Right lobe of liver (tissue), 6 donors: ENCODE data around the gene SPOCK1. TPM values are rescaled to one million over a fixed set of nuclear protein-coding genes. Genes with fewer than 3 reads are reported as not detected.

Source experiments
- ATAC-seq, 4 donors: fragments of 200-7000 bp; cut with Tn5 transposase; one replicate each; pipeline ENCODE4 v1.9.1; 2020; ENCODE audit warnings: mild to moderate bottlenecking in 4 of 4, moderate library complexity in 4 of 4
- DNase-seq, 3 donors: peaks; one replicate each; pipeline ENCODE4 v3.0.0-alpha.2; 2020
- H3K27ac ChIP-seq, 3 donors: fragments of 200-600 bp; one replicate each; pipeline ENCODE4 v1.8.0; 2022
- H3K27me3 ChIP-seq, 2 donors: fragments of 200-600 bp; one replicate each; pipeline ENCODE4 v1.8.0; 2022
- H3K36me3 ChIP-seq, 4 donors: fragments of 200-600 bp; sonication (generic) in 1 of 4; one replicate each; pipeline versions ENCODE4 v1.5.1 to v1.8.0; 2017 to 2022; ENCODE audit warnings: control low read depth in 1 of 4
- H3K4me1 ChIP-seq, 4 donors: fragments of 200-600 bp; sonication (generic) in 1 of 4; one replicate each; pipeline versions ENCODE4 v1.5.1 to v1.8.0; 2017 to 2022; ENCODE audit warnings: control low read depth in 1 of 4
- H3K4me3 ChIP-seq, 3 donors: fragments of 200-600 bp; one replicate each; pipeline ENCODE4 v1.8.0; 2022
- H3K9me3 ChIP-seq, 4 donors: fragments of 200-600 bp; sonication (generic) in 1 of 4; one replicate each; pipeline versions ENCODE4 v1.5.1 to v1.8.0; 2017 to 2022; ENCODE audit warnings: control low read depth in 1 of 4
- CTCF ChIP-seq, 4 donors: fragments of 200-600 bp in 3 of 4; fragments of 450-650 bp in 1 of 4; IDR thresholded peaks; one replicate each; pipeline versions ENCODE4 v1.5.1 to v1.8.0; 2016 to 2022; ENCODE audit warnings: antibody characterized with exemption in 4 of 4, mild to moderate bottlenecking in 2 of 4
- POLR2A ChIP-seq: fragments of 450-650 bp; IDR thresholded peaks from one replicate; pipeline ENCODE4 v1.6.1; 2017; ENCODE audit warnings: antibody characterized with exemption, mild to moderate bottlenecking
- WGBS: methylation state at CpG from one replicate; pipeline ENCODE4 v1.1.6; 2018; ENCODE audit warnings: low coverage, low lambda C conversion rate; ENCODE audit not compliant: insufficient coverage; ENCODE audit errors: missing lambda C conversion rate; 5-methylcytosine and 5-hydroxymethylcytosine counted together
- intact Hi-C, 2 donors: fragments of 100-400 bp; cut with DNase I; formaldehyde crosslinking; loops; one replicate each; pipeline versions ENCODE4 v1.11.2 to v1.14.1; 2022
- total RNA-seq, 6 experiments: library from RNA; depleted of rRNA in 2 of 6; stranded (reverse); fragments of >200 nt in 2 of 6; fragmentation: NEBNext Ultra II Directional in 3 of 6; extraction: Animal tissue kit (Norgen Biotek cat#: 25700) in 3 of 6; gene quantifications; one replicate each; pipeline versions ENCODE4 v1.1.0 to v1.2.4, GENCODE V29; 2016 to 2023
- donor health status: DM: no; HTN: yes; CAD: no.
- donor health status: DM: no; HTN: no; CAD: no.
- donor health status: DM: no; HTN: no; CAD: no.
- donor health status: DM: no; HTN: yes; CAD: no.
- donor health status: DM: no; HTN: yes; CAD: no.

SPOCK1 gene
- total RNA-seq, 6 experiments from 2014 or later: 0.06 to 0.86 (median 0.15) TPM; not detected in 1

- Histone ChIP-seq H3K9me3 (no peaks in the 10 kb centered on the region), H3K27me3 (no peaks in the 10 kb centered on the region), H3K4me1 (no peaks in the 10 kb centered on the region), H3K4me3 (no peak overlapping the region), H3K36me3 (no peaks in the 10 kb centered on the region), H3K27ac (no peak overlapping the region)
- DNase-seq (no peak), ATAC-seq (no peak)
- intact Hi-C loops: no loop called here
- WGBS: 53% methylated on average over 5 of the region's 5 CpGs
- TF ChIP-seq CTCF (IDR thresholded peaks at IDR 0.05) (no peak), POLR2A (no peak)
These were observed 351.8 kb downstream of the SPOCK1 start for GRCh38 chr5:137147346-137147745.

DNA sequence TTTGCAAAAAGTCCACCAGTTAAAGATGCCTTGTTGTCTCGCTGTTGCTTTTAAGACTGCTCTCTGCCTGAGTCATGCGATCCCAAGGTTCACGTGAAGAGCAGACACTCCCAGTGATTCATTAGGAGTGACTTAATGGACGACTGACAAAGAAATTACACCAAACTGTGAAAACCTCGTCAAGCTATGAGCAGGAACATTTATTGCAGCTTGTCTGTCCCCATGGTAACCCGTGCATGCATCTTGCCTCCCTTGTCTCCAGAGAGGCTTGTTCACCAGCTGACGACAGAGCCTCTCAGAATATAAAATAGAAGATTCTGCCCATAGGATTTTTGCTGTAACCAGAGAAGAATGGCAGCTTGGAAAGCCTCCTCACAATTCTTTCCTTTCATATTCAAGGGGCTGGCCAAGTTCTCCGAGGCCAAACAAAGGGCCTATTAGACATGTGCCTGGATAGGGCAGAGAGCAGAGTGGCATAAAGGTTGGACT, 352.7 kb downstream of the SPOCK1 start:
- Histone ChIP-seq H3K9me3 (no peaks in the 10 kb centered on the region), H3K4me3 (no peak overlapping the region), H3K27ac (no peak overlapping the region), H3K27me3 (no peaks in the 10 kb centered on the region), H3K36me3 (no peaks in the 10 kb centered on the region), H3K4me1 (no peaks in the 10 kb centered on the region)
- no peak for ATAC-seq
- intact Hi-C loops: no loop called here
- no peak for TF ChIP-seq CTCF (IDR thresholded peaks at IDR 0.05)
- TF ChIP-seq POLR2A: no peak
- DNase-seq: no peak
- WGBS: 49% methylated on average over 8 of the region's 8 CpGs

GRCh38 chr5:137145721-137146120, 353.4 kb downstream of the SPOCK1 start:
- ATAC-seq: no peak
- WGBS: 63% methylated on average over 1 of the region's 2 CpGs

DNA sequence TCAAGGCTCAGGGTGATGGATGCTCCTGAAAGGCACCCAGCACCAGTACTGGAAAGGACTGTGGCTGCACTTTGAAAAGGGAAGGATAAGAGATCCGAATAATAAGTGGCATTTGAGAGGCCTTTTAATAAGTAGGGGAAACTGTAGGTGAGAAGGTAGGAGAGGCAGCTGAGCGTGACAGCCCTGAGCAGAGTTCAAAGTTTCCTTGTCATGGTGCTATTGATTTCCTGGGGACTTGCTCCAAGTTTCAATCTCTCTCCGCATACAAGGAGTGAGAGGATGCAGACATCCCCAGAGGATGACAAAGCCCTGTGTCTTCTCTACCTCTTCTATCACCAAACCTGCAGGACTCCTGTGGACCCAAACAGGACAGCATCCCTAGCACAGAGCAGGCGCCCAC, 354.5 kb downstream of the SPOCK1 start:
- WGBS: 37% methylated on average over 3 of the region's 4 CpGs
- intact Hi-C loops: no loop called here
- no peaks in the 10 kb centered on the region for H3K4me1 ChIP-seq
- no peak for DNase-seq
- no peak overlapping the region for H3K27ac ChIP-seq
- no peaks in the 10 kb centered on the region for H3K27me3 ChIP-seq
- H3K9me3 ChIP-seq: no peaks in the 10 kb centered on the region
- no peak for TF ChIP-seq POLR2A
- no peak for TF ChIP-seq CTCF (IDR thresholded peaks at IDR 0.05)
- no peaks in the 10 kb centered on the region for H3K36me3 ChIP-seq
- no peak for ATAC-seq
- no peak overlapping the region for H3K4me3 ChIP-seq

More at GRCh38 chr5:137145721-137146120, 353.4 kb downstream of the SPOCK1 start:
- TF ChIP-seq POLR2A (no peak), CTCF (IDR thresholded peaks at IDR 0.05) (no peak)
- no peaks in the 10 kb centered on the region for H3K9me3 ChIP-seq
- no peaks in the 10 kb centered on the region for H3K36me3 ChIP-seq
- H3K27ac ChIP-seq: no peak overlapping the region
- DNase-seq: no peak
- H3K4me1 ChIP-seq: no peaks in the 10 kb centered on the region
- no peak overlapping the region for H3K4me3 ChIP-seq
- no peaks in the 10 kb centered on the region for H3K27me3 ChIP-seq
- intact Hi-C loops: no loop called here
